Measurements from ENCODE around the gene CRYBG3.

DNA sequence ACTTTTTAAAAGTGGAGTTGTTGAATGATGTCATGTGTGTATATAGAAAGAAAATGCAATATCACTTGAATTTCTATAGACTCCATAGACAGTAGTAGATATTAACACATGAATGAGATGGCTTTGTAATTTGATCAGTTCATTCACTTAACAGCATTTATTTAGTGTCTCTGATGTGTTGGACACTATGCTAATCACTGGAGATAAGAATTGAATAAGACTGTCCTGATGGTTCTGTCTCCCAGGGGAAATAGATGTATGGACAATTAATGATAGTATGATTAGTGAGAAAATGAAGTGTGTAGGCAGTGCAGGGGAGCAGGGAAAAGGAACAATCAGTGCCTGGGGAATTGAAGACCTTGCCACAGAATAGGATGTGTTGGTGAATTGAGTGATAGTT, 77.5 kb downstream of the CRYBG3 start:
- TF ChIP-seq, protein P1, sequence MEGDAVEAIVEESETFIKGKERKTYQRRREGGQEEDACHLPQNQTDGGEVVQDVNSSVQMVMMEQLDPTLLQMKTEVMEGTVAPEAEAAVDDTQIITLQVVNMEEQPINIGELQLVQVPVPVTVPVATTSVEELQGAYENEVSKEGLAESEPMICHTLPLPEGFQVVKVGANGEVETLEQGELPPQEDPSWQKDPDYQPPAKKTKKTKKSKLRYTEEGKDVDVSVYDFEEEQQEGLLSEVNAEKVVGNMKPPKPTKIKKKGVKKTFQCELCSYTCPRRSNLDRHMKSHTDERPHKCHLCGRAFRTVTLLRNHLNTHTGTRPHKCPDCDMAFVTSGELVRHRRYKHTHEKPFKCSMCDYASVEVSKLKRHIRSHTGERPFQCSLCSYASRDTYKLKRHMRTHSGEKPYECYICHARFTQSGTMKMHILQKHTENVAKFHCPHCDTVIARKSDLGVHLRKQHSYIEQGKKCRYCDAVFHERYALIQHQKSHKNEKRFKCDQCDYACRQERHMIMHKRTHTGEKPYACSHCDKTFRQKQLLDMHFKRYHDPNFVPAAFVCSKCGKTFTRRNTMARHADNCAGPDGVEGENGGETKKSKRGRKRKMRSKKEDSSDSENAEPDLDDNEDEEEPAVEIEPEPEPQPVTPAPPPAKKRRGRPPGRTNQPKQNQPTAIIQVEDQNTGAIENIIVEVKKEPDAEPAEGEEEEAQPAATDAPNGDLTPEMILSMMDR (IDR thresholded peaks at IDR 0.05), result no peak
- no peak for TF ChIP-seq POLR2AphosphoS5 (IDR thresholded peaks at IDR 0.05)
- no peak for TF ChIP-seq POLR2A (IDR thresholded peaks at IDR 0.05; ENCODE audit: low read depth)
- TF ChIP-seq EP300 (IDR thresholded peaks at IDR 0.05), result no peak
